GM18498 (cell line): Measurements from ENCODE around the gene SLC29A2.

Experiments used
- ATAC-seq: cut with Tn5 transposase; IDR thresholded peaks from one replicate; pipeline ENCODE4 v1.9.1; 2021; ENCODE audit warnings: mild to moderate bottlenecking, moderate library complexity; ENCODE audit not compliant: unreplicated experiment

Gene SLC29A2, protein sequence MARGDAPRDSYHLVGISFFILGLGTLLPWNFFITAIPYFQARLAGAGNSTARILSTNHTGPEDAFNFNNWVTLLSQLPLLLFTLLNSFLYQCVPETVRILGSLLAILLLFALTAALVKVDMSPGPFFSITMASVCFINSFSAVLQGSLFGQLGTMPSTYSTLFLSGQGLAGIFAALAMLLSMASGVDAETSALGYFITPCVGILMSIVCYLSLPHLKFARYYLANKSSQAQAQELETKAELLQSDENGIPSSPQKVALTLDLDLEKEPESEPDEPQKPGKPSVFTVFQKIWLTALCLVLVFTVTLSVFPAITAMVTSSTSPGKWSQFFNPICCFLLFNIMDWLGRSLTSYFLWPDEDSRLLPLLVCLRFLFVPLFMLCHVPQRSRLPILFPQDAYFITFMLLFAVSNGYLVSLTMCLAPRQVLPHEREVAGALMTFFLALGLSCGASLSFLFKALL

GRCh38 chr11:66371627-66372415 lies at the start of gene SLC29A2:
Gene SLC29A2, minus strand, starts transcription at chr11:66371760. Its CDS starts 169 bp downstream, at chr11:66371591.
- peak; percentile 65 for ATAC-seq

DNA sequence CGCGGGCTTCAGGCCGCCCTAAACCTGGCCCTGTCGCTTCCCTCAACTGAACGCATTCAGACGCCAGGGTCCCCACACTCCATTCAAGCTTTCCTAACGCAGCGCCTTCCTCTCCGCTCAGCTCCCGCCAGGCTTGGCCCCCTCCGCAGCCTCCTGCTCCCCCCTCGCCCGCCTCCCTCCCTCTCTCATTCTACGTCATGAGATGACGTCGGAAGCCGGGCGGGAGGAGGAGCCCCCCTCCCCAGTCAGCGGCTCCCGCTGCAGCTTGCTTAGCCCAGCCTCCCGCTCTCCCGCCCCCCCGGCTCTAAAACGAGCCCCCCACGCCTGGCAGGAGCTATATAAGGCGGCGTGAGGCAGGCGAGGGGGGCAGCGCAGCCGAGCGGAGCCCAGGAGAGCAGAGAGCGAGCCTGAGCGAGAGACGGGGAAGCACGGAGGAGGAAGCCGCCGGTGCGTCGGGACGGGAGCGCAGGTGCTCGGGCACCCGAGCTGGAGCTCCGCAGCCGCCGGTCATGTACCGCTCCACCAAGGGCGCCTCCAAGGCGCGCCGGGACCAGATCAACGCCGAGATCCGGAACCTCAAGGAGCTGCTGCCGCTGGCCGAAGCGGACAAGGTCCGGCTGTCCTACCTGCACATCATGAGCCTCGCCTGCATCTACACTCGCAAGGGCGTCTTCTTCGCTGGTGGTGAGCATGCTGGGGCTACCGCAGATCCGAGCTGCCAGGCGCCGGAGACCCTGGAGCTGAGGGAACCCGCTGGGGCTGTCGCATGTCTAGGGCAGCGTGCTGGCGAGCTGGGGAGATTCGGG lies 49.3 kb upstream of the SLC29A2 start, which contains the start of gene NPAS4:
TSS of gene NPAS4 (plus strand) at position 365 of the 806 bp plus-strand sequence. CDS start at position 510, 145 bp downstream.
- ATAC-seq = no peak

- ATAC-seq = no peak
Measured at GRCh38 chr11:66419825-66420224, 48.3 kb upstream of the SLC29A2 start.

GRCh38 chr11:66418986-66419308 lies 47.4 kb upstream of the SLC29A2 start:
- no peak for ATAC-seq

DNA sequence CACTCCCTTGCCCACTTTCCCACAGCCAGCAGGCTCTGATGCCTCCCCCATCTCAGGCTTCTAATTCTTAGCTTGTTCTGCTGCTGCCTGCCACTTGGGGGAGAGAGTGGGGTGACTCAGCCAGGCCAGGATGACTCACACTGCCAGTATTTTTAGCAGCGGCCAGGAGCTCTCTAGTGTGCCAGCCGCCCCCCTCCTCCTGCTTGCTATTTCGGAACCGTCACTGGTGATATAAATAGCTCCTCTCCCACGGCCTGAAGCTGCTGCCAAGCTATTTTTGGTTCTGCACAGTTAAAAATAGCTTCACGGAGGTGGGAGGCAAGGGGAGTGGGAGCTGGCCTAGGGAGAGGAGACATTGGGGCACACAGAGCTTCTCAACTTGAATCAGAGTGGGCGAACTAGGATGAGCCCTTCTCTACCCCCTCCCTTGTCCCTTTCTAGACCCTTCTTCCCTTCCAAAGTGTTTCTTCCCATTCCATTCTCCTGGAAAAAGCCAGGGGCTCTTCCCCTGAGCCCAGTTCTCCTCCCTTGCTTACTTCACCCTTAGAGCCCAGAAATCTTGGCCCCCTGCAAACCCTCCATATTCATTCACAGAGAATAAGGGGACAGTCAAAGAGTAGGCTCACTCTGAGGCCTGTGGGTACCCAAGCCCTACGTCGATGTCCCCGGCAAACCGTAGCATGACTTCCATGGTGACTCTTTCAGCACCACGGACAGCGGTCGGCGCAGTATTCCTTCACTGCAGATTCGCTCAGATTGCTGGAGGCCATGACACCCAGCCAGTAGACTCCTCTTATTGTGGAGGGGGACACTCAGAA lies 46.8 kb upstream of the SLC29A2 start:
- ATAC-seq = no peak

GRCh38 chr11:66417000-66417399 lies 45.4 kb upstream of the SLC29A2 start:
- no peak for ATAC-seq

DNA sequence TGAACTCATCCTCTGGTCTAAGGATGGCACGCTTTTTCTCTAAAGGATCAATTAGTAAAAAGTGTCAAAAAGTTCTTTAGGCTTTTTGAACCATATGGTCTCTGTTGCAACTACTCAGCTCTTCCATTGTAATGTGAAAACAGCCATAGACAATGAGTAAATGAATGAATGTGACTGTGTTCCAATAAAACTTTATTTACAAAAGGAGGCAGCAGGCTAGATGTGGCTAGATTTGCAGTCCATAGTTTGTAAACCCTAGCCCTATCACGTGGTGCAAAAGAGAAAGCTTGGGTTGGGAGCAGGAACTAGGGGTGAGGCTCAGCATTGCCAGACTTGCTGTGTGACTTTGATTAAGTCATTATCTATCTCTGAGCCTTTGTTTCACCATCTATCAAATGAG lies 43.9 kb upstream of the SLC29A2 start:
- ATAC-seq = no peak

- ATAC-seq = no peak
Measured at GRCh38 chr11:66414120-66414934, 42.8 kb upstream of the SLC29A2 start.

- no peak for ATAC-seq
Measured at GRCh38 chr11:66413167-66413566, 41.6 kb upstream of the SLC29A2 start.

- no peak for ATAC-seq
Measured at GRCh38 chr11:66412110-66412509, 40.5 kb upstream of the SLC29A2 start.

DNA sequence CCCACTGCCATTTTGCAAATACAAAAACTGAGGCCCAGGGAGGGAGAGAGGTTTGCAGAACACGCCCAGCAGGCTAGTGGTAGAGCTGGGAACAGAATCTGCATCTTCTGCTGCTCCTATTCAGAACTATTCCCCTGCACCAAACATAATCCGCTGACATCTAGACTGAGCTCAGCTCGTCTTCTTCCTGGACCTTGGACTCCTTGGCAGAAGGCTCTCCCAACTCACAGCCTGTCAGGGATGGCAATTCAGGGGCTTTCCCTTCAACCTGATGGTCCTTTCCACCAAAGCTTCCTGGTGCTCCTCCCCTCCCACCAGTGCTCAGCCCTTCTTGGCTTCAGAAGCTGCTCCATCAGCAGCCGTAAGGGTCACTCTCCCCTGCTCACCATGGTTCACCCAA lies 39.8 kb upstream of the SLC29A2 start:
- ATAC-seq = no peak

DNA sequence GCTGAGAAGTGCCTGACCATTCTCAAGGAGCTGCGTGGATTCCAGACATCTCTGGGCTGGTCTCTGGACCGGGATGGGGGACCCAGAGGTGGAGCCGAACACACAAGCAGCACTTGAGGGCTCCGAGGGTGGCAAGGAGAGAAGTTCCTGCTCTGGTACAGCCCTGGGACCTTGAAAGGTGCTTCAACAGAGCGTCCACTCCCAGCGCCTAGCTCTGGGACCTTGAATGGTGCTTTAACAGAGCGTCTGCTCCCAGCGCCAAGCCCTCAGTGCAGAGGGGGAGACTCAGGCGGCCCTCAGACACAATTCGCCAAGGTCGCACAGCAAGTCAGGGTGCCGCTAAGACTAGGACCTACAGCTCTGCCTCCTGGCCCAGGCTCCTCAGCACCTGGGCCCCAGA lies 38.6 kb upstream of the SLC29A2 start:
- ATAC-seq = no peak

DNA sequence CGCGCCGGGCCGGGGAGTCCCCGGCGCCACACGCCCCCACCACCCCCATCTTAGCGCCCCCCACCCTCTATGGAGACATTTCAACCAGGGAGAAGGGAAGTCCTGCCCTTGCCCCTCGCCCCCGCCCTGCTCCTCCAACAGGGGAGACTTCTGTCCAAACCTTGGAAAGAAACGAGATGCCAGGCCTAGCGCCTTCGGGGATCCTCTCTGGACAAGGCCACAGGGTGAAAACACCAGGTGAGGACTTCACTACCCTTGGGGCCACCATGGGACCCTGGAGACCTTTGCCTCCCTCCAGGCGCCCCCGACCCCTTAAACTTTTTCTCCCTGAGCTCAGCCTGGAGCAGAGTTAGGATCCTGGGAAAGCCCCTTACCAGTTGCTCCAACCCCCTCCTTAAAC lies 37.7 kb upstream of the SLC29A2 start:
- no peak for ATAC-seq

DNA sequence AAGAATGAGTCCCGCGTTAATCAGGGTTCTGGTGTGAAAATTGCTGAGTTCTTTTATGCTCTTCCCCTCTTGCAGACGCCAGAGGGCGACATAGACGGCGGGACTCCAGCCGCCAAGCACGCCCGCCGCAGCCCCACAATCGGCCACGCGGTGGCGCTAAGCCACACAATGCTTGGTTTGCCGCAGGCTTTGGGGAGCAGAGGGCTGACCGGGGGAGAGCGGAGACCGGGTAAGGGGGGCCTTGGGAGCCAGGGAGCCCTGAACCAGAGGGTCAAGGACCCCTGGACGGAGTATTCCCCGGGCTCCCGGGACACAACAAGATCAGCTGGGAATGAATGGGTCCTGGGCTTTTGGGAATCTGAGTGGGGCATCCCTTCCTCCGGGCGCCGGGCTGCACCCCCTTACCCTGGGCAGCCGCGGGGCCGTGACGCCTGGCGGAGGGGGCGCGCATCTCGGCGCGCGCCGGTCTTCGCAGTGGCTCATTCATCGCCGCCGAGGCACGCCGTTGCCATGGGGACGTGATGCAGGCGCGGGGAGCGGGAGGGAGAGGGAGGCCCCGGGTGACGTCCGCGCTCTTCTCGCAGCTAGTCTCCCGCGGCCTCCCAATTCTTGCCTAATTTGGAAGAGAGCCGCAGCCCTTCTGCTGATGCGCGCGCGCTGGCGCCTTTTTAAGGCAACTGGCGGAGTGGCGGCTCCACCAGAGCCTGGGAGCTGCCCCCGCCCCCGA lies 37.1 kb upstream of the SLC29A2 start:
- peak; percentile 75 for ATAC-seq

- ATAC-seq = no peak
Measured at GRCh38 chr11:66407651-66408050, 36.1 kb upstream of the SLC29A2 start.

DNA sequence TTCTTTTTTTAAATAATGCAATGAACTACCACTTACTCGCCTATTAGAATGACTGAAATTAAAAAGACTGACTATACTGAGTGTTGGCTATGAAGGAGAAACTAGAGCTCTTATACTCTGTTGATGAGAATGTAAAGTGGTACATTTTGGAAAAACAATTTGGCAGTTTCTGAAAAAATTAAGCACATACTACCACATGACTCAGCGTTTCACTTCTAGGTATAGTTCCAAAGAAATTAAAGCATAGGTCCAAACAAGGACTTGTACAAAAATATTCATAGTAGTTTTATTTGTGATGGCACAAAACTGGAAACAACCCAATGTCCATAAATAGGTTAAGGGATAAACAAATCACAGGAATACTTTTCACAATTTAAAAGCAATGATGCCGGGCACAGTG lies 22.4 kb upstream of the SLC29A2 start:
- no peak for ATAC-seq

GRCh38 chr11:66391322-66391721 lies 19.8 kb upstream of the SLC29A2 start:
- ATAC-seq = no peak

DNA sequence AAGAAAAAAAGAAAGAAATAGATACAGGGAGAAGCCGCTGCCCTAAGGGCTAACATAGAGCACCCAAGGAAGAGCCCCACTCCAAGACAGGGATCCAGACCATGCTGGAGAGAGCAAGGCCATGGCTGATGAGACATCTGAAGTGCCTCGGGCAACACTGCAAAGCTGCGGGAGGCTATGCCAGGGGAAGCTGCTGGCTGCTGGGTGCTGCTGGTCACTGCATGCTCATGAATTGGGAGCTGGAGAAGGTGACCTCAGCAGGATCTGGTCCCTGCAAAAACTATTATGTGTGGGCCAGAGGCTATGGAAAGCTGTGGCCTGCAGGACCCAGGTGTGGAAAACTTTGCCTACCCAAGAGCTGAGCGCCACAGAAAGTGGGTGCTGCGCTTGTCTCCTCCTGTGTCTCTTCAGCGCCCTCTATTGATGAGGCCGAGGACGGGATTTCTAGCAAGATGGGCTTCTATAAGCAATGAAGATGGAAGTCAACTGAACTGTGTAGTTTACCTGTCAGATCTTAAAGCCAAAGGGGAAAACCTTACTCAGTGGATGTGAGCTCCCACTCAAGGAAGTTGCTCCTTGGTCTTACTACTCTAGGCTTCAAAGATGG lies 17.3 kb upstream of the SLC29A2 start:
- ATAC-seq = no peak
